ENCODE data around the gene APOA1. TPM values are rescaled to one million over a fixed set of nuclear protein-coding genes. Genes with fewer than 3 reads are reported as not detected.

The APOA1 gene
- total and polyA plus RNA-seq, 2 donors (not counting 3 experiments of a cell fraction or from before 2014, with no cell fraction given): not detected

- dilution Hi-C loops (cut with MboI; ENCODE audit: extremely low pct_ligation_motif_present, low sequenced_read_pairs): no loop called here
- Histone ChIP-seq H3K36me3 (ENCODE audit: control insufficient read depth in 2 of 2, extremely low read depth in 1 of 2, insufficient read depth in 2 of 2, low read length in 2 of 2) (no peaks in the 10 kb centered on the region), H3K9me3 (replicated peaks; ENCODE audit: control insufficient read depth, insufficient read depth, low read length) (no peaks in the 10 kb centered on the region), H3K9ac (replicated peaks; ENCODE audit: extremely low read depth, insufficient read depth, low read length) (no peak overlapping the region), H4K20me1 (replicated peaks; ENCODE audit: control insufficient read depth, extremely low read depth, insufficient read depth, low read length) (no peaks in the 10 kb centered on the region), H3K9me1 (replicated peaks; ENCODE audit: control insufficient read depth, extremely low read depth, insufficient read depth, low read length) (no peaks in the 10 kb centered on the region), H3K27me3 (ENCODE audit: control insufficient read depth in 2 of 2, insufficient read depth in 2 of 2, low read length in 2 of 2) (no peaks in the 10 kb centered on the region), H3K4me3 (replicated peaks in 1 of 3; ENCODE audit: insufficient read depth in 1 of 3, low read depth in 1 of 3, low read length in 3 of 3) (no peak overlapping the region), H3K4me2 (ENCODE audit: insufficient read depth, low read length) (no peak overlapping the region), H2AFZ (ENCODE audit: low read depth, low read length) (no peak overlapping the region), H3K79me2 (ENCODE audit: control insufficient read depth, insufficient read depth, low read length) (no peaks in the 10 kb centered on the region), H3K4me1 (ENCODE audit: control insufficient read depth, extremely low read depth, insufficient read depth, low read length) (peaks cover 3% of the 10 kb centered on the region), H3K27ac (ENCODE audit: insufficient read depth, low read depth, low read length) (no peak overlapping the region)
- ChIA-PET CTCF (interaction anchor here (2.0 kb wide), 1 partner anchor 220 kb away, joined by 7 read pairs; no protein-coding TSS in a partner anchor), POLR2A (no interaction called here)
- no peak for TF ChIP-seq FOS (IDR thresholded peaks at IDR 0.05; ENCODE audit: borderline replicate concordance, insufficient read depth, low read length)
- intact Hi-C loops (cut with micrococcal nuclease): no loop called here
- no peak for DNase-seq (ENCODE audit: low read depth, low spot score)
- BruUV-seq (replicated peaks): no TSS peak
- no peak for FAIRE-seq
These were observed 48.7 kb upstream of the APOA1 start for GRCh38 chr11:116885951-116886655.

- TF ChIP-seq MAX (IDR thresholded peaks at IDR 0.05; ENCODE audit: insufficient read depth, insufficient read length) (no peak), GATA2 (IDR thresholded peaks at IDR 0.05; ENCODE audit: insufficient read depth, insufficient read length, low read depth, low read length) (no peak)
- intact Hi-C loops (cut with micrococcal nuclease): no loop called here
- CTCF ChIA-PET: interaction anchor here (1.1 to 4.1 kb wide), 2 partner anchors 91 to 223 kb away, joined by 3 to 137 read pairs; partner anchors contain the start of gene APOA5
These were observed 45.0 kb upstream of the APOA1 start for GRCh38 chr11:116882386-116882785.

More at GRCh38 chr11:116882386-116882785, 45.0 kb upstream of the APOA1 start:
- DNase-seq (ENCODE audit: low read depth, low spot score) (no peak), FAIRE-seq (no peak)
- H3K9me3 ChIP-seq (replicated peaks; ENCODE audit: control insufficient read depth, insufficient read depth, low read length): no peaks in the 10 kb centered on the region
- H2AFZ ChIP-seq (ENCODE audit: low read depth, low read length): no peak overlapping the region
- H4K20me1 ChIP-seq (replicated peaks; ENCODE audit: control insufficient read depth, extremely low read depth, insufficient read depth, low read length): no peaks in the 10 kb centered on the region
- no peaks in the 10 kb centered on the region for H3K36me3 ChIP-seq (ENCODE audit: control insufficient read depth in 2 of 2, extremely low read depth in 1 of 2, insufficient read depth in 2 of 2, low read length in 2 of 2)
- H3K4me1 ChIP-seq (ENCODE audit: control insufficient read depth, extremely low read depth, insufficient read depth, low read length): no peaks in the 10 kb centered on the region
- dilution Hi-C loops (cut with MboI; ENCODE audit: extremely low pct_ligation_motif_present, low sequenced_read_pairs): no loop called here
- H3K79me2 ChIP-seq (ENCODE audit: control insufficient read depth, insufficient read depth, low read length): no peaks in the 10 kb centered on the region
- no peak overlapping the region for H3K27ac ChIP-seq (ENCODE audit: insufficient read depth, low read depth, low read length)
- no peaks in the 10 kb centered on the region for H3K9me1 ChIP-seq (replicated peaks; ENCODE audit: control insufficient read depth, extremely low read depth, insufficient read depth, low read length)
- POLR2A ChIA-PET: no interaction called here
- BruUV-seq (replicated peaks): no TSS peak
- no peak overlapping the region for H3K9ac ChIP-seq (replicated peaks; ENCODE audit: extremely low read depth, insufficient read depth, low read length)
- H3K27me3 ChIP-seq (ENCODE audit: control insufficient read depth in 2 of 2, insufficient read depth in 2 of 2, low read length in 2 of 2): no peaks in the 10 kb centered on the region
- H3K4me2 ChIP-seq (ENCODE audit: insufficient read depth, low read length): no peak overlapping the region
- no peak overlapping the region for H3K4me3 ChIP-seq (replicated peaks in 1 of 3; ENCODE audit: insufficient read depth in 1 of 3, low read depth in 1 of 3, low read length in 3 of 3)

All from endothelial cell of umbilical vein (primary cell).